ENCODE results near the gene LCMT2. TPM values are rescaled to one million over a fixed set of nuclear protein-coding genes. Genes with fewer than 3 reads are reported as not detected.

LCMT2 gene
- total RNA-seq, 1 experiment from 2014 or later: 12.1 TPM

- DNase-seq (ENCODE audit: low read depth, low spot score) (no peak), ATAC-seq (no peak)
- BruUV-seq (replicated peaks): no TSS peak
- H3K9me3 ChIP-seq (ENCODE audit: control insufficient read depth, insufficient read depth, low read depth, low read length): no peaks in the 10 kb centered on the region
- intact Hi-C loops (cut with micrococcal nuclease; ENCODE audit: unreplicated experiment): no loop called here
- no peak for TF ChIP-seq SIN3A (IDR thresholded peaks at IDR 0.05; ENCODE audit: borderline replicate concordance, insufficient read depth, low read depth, low read length)
- TF ChIP-seq CTCF (IDR thresholded peaks at IDR 0.05): no peak
- H3K36me3 ChIP-seq (ENCODE audit: control insufficient read depth, insufficient read depth, low read length): no peaks in the 10 kb centered on the region
- ChIA-PET CTCF (no interaction called here), POLR2A (no interaction called here)
- in situ Hi-C loops (cut with HindIII; ENCODE audit: low pct_unique_long_range_greater_than_20kb, low sequenced_read_pairs): no loop called here
- peaks cover under 1% of the 10 kb centered on the region; the same call in 1 of the 2 replicates for H3K27me3 ChIP-seq (ENCODE audit: control insufficient read depth, insufficient read depth, low read length)
- no peak overlapping the region for H3K27ac ChIP-seq (ENCODE audit: low read length)
- H3K4me3 ChIP-seq (ENCODE audit: low read depth in 2 of 2, low read length in 2 of 2): no peak overlapping the region
- H3K4me1 ChIP-seq (ENCODE audit: control insufficient read depth, insufficient read depth, low read length): no peaks in the 10 kb centered on the region
Measured at GRCh38 chr15:43299411-43299810, 31.0 kb downstream of the LCMT2 start.

- no TSS peak for BruUV-seq (replicated peaks)
- POLR2A ChIA-PET: no interaction called here
- Histone ChIP-seq H3K27ac (ENCODE audit: low read length) (no peak overlapping the region), H3K27me3 (ENCODE audit: control insufficient read depth, insufficient read depth, low read length) (peaks cover 10% of the 10 kb centered on the region), H3K9me3 (ENCODE audit: control insufficient read depth, insufficient read depth, low read depth, low read length) (no peaks in the 10 kb centered on the region), H3K4me3 (ENCODE audit: low read depth in 2 of 2, low read length in 2 of 2) (no peak overlapping the region), H3K36me3 (ENCODE audit: control insufficient read depth, insufficient read depth, low read length) (no peaks in the 10 kb centered on the region), H3K4me1 (ENCODE audit: control insufficient read depth, insufficient read depth, low read length) (no peaks in the 10 kb centered on the region)
- intact Hi-C loops (cut with micrococcal nuclease; ENCODE audit: unreplicated experiment) (no loop called here), in situ Hi-C loops (cut with HindIII; ENCODE audit: low pct_unique_long_range_greater_than_20kb, low sequenced_read_pairs) (no loop called here)
- CTCF ChIA-PET: no interaction called here
- no peak for ATAC-seq
- TF ChIP-seq SIN3A (IDR thresholded peaks at IDR 0.05; ENCODE audit: borderline replicate concordance, insufficient read depth, low read depth, low read length) (no peak), CTCF (IDR thresholded peaks at IDR 0.05) (no peak), REST (IDR thresholded peaks at IDR 0.05; ENCODE audit: insufficient read depth in 1 of 2, low read depth in 2 of 2, low read length in 1 of 2) (no peak), TCF7L2 (IDR thresholded peaks at IDR 0.05; ENCODE audit: low read depth, low read length) (no peak), POLR2AphosphoS5 (IDR thresholded peaks at IDR 0.05; ENCODE audit: low read depth, low read length) (no peak)
- DNase-seq (ENCODE audit: low read depth, low spot score): no peak
Measured at GRCh38 chr15:43294091-43294706, 36.2 kb downstream of the LCMT2 start.

Measured in Panc1 (cell line).